NK-92 (cell line): ENCODE measurements around the gene CCDC86.
"Not testable (repeated sequence)": the region's sequence is repeated elsewhere in the genome, so short reads cannot be mapped to it uniquely, and the experiment has no call there.

Experiments
- DNase-seq: peaks from one replicate; lab custom pipeline; 2025; ENCODE audit not compliant: unreplicated experiment; lab: John Stamatoyannopoulos, UW

The CCDC86 gene, protein sequence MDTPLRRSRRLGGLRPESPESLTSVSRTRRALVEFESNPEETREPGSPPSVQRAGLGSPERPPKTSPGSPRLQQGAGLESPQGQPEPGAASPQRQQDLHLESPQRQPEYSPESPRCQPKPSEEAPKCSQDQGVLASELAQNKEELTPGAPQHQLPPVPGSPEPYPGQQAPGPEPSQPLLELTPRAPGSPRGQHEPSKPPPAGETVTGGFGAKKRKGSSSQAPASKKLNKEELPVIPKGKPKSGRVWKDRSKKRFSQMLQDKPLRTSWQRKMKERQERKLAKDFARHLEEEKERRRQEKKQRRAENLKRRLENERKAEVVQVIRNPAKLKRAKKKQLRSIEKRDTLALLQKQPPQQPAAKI

DNA sequence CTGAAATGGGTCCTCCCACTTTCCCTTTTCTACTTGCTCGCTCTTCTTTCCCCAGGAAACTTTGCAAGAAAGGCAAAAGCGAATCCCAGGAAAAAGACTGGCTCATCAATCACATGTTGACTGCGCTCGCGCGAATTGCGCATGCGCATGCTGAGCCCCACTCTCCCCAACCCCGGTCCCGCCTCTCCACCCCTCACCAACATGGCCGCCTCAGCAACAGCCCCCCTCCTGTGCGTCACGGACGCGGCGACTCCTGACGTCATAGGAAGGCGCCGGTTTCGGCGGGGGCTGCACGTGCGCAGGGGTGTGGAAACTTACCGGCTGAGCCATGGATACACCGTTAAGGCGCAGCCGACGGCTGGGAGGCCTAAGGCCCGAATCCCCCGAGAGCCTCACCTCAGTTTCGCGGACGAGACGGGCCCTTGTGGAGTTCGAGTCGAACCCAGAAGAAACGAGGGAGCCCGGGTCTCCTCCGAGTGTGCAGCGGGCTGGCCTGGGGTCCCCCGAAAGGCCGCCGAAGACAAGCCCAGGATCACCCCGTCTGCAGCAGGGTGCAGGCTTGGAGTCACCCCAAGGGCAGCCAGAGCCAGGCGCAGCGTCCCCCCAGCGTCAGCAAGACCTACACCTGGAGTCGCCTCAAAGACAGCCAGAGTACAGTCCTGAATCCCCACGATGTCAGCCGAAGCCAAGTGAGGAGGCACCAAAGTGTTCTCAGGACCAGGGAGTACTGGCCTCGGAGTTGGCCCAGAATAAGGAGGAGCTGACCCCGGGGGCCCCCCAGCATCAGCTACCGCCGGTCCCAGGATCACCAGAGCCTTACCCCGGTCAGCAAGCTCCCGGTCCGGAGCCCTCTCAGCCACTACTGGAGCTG lies at the start of gene CCDC86:
TSS of gene CCDC86 (plus strand) at position 317 of the 871 bp plus-strand sequence. CDS start at position 329, 12 bp downstream.
- peak; percentile 83 for DNase-seq

DNA sequence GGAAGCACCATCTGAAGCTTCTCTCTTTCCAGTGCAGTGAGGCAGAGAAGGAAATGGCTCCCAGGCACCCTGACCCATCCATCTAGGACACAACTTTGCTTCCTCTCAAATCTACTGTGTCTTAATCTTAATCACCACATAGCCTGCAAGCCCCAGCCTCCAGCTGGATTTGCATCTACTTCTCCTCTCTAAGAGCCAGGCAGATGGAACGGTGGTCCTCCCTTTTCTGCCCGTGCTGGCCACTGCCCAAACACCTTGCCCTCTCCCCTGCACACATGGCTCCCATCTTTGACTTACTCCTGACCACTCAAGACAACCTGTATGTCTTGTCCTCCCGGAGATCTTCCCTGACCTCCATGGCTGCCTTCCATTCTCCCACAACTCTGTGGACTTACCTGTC lies 49.4 kb upstream of the CCDC86 start:
- no peak for DNase-seq

DNA sequence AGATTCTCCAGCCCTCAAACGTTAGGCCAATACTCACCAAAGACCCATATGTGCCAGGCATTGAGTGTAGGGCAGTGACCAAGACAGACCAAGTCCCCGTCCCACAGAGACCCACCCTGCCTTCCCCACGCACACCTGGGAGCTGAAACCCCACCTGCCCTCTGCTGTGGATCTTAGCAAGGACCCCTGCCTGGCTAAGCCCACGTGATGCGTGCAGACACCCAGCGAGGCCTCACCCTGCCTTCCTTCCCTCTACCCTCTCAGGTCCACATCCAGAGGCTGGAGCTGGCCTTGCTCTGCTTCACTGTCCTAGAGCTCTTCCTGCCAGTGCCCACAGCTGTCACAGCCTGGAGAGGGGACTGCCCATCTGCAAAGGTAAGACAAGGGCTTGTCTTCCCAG lies 46.6 kb upstream of the CCDC86 start:
- no peak for DNase-seq

DNA sequence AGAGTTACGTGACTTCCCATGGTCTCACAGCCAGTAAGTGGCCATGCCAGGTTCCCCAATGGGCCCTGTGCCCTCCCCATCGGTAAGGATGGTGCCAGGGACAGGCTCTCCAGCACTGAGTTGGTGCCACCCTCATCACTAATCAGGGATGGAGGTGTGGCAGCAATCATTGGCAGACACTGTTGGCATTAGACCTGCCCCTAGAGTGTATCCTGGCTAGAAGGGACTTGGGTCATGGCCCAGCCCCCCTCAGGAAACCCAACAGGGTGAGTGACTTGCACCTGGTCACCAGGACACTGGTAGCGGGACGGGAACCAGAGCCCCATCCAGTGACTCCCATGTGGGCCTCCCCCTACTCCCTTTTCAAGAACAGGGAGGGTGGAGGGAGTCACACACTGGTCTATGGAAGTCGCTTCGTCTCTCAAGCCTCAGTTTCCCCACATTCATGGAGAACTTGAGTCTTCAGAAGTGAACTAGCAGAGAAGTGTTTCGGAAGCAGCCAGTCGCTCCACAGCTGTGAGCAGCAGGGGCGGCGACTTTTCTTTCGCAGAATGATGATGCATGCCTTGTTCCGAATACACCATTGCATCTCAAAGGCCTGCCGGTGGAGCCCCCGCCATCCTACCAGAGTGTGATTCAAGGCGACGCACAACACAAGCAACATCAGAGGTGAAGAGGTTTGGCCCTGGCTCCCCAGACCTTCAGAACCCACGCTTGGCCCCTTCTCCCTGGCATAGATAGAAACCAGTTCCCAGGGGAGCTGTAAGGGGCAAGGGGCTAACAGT lies 43.9 kb upstream of the CCDC86 start:
- DNase-seq: no peak

DNA sequence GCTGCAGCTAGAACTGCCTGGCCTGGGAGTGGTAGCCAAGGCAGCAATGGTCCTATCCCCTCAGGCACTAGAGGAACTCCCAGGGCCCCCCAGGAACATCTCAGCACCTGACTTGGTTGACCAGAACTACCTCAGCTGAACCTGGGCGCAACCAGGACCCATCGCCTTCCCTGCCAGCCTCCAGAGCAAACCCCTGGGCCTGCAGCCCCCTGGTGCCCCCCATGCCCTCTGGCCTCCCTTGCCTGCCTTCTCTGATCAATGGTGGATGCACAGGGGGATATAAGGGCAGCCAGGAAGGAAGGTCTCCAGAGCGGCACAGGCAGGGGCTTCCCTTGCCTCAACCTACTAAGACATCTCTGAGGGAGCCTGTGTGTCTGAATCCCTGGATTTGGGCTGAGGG lies 43.3 kb upstream of the CCDC86 start:
- no peak for DNase-seq

DNA sequence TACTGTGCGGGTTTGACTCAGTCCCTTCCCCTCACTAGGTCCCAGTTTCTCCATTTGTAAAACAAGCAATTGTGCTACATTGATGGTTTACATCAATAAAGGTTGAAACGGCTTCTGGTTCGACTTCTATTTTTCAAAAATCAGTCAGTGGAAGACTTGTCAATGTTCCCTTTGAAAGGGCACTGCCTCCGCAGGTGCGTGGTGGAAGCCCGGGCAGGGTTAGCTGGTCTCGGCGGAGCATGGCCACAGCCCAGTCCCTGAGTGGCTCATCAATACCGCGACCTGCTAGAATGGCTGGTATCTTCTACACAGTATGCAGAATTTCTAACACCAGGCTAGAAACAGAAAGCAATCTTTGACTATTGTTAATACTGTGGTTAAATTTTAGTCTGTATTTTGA lies 40.7 kb upstream of the CCDC86 start:
- DNase-seq: no peak

DNA sequence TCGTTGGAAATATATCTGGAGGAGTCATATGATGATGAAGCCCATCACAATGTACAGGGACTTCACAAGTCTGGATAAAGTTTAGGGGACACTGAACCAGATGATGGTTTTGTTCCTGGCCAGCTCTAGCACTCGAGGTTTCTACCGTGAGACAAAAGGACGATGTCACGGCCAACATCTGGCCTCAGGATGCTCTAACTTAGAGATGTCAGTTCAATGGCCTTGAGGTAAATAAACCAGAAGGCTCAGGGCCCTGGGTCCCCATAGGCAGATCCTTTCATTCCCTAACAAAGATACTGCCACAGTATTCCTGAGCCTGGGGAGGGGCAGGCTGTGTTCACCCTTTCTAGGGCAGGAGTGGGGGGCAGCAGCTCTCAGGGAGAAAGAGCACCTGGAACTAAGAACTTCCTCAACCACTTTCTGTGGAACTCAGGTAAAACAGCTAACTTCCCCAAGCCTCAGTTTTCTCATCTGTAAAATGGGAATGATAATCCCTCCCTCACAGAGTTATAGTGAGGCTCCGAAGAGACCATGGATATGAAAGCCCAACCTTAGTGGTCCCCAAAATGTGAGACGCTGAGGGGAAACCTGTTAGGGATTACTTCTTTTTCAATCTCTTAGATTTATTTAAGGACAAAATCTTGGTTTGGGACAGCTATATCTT lies 38.5 kb upstream of the CCDC86 start:
- no peak for DNase-seq

DNA sequence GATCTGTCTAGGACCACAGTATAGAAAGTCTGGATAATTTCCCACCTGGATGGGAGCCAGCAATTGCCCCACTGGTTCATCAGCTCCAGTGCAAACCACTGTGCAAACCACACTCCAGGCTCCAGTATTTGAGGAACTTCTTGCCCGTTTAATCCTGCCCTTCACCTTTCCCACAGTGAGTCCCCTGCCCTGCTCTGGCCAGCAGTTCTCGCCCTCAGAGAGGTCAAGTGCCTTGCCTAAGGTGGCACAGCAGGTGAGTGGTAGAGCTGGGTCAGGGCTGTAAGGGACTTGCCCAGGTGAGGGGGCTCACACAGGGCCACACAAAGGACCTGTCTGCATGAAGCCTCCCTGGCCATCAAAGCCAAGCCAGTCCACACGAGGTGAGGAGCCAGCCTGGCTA lies 32.7 kb upstream of the CCDC86 start:
- no peak for DNase-seq

DNA sequence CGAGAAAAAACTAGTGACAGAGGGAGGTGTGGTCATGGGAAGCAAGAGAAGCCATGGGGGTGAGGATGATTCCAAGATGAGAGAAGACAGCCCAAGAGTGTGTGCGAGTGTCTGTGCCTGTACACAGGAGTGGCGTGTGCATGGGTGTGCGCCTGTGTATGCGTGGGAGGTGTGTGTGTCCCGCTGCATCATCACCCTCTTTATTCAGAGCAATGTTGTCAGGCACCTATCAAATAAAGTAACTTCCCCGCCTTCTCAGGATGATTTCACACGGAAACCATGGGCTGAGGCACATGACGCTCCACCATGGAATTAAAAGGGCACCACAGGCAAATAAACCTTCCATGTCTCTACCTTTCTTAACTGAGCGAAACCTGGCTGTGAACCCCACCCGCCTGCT lies 32.2 kb upstream of the CCDC86 start:
- DNase-seq: no peak

DNA sequence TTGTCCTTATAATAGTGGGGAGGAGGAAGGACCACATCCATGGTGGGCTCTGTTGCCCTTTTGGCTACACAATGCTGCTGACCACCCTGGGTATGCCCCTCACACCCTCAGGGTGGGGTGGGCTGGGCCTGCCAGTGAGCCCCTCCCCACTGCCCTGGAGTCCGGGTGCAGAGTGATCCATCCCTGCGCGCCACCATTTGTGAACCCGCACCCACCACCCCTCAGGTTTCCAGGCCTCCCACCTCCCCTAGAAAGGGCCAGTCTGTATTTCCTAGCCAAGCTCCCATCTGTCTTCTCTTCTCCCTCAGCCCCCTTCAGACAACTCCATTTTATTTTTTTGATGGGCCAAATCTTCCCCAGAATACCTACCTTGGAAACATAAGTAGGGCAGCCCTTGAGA lies 31.8 kb upstream of the CCDC86 start:
- DNase-seq: no peak

DNA sequence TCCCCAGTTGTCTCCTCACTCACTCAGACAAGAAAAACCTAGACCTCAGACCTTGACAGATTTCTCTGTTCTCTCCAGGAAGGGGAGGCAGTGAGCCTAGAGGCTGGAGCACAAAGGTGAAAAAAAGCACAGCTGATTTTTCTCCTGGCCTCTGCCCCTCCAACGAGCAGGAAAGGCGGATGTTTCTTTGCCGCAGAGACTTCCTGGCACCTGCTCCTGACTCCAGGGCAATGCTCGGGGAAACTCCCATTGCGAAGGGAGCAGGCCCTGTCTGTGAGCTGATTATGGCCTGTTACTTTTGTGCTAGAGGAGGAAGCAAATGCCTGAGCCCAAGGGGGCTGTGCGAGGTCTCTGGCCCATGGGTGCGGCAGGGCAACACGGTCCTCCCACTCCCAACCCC lies 31.3 kb upstream of the CCDC86 start:
- DNase-seq: no peak

DNA sequence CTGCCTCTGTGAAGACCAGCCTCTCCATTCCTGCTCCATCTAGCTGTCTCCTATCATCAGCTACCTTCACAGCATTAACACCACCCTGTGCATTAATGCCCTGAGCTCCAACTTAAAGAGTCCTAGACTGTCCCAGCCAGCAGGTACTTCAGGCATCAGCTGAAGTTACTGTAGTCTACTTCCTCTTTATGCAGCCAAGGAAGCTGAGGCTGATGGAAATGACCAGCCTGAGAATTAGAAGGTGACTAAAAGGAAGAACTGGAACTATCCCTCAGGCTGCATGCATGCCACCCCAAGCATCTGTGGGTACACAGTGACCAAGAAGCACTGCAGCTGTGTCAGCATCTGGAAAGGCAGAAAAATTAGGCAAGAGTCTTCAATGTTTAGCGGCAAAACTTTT lies 28.6 kb upstream of the CCDC86 start:
- no peak for DNase-seq

DNA sequence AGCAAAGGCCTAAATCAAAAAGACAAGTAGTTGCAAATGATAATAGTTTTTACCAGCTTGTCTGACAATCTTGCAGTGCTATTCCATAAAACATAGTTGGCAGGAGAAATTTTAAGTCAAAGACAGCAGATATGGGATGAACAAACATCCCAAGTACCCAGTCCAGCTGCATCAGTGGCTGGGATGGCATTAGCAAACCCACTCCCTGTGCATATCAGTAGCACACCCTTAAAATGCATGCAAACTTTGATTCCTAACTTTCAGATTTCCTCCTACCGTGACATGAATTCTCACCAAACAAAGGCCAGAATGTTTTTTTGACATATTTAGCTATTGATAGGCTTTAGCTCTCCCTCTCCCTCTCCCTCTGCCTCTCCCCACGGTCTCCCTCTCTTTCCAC lies 27.8 kb upstream of the CCDC86 start:
- DNase-seq: no peak

DNA sequence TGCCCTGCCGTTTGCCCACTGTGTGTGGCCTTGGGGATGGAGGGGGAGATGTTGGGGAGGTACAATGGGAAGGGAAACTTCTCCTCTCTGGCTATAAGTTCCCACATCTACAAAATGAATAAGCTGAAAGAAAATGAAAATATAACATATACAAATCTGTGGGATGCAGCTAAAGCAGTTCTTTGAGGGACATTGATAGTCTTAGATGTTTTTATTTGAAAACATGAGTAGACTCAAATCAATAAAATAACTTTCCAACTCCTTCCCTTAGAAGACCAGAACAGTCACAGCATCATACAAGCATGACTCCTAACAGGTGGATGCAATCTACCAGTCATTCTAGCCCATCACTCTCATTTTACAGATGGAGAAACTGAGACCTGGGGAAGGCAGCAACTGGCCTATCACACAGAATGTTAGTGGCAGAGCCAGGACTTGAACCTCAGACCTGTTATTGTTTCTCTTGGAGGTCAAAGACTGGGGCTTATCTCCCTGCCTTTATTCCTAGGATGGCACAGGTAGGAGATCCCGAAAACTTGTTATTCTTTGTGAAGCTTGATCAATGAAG lies 25.2 kb upstream of the CCDC86 start:
- DNase-seq: no peak

DNA sequence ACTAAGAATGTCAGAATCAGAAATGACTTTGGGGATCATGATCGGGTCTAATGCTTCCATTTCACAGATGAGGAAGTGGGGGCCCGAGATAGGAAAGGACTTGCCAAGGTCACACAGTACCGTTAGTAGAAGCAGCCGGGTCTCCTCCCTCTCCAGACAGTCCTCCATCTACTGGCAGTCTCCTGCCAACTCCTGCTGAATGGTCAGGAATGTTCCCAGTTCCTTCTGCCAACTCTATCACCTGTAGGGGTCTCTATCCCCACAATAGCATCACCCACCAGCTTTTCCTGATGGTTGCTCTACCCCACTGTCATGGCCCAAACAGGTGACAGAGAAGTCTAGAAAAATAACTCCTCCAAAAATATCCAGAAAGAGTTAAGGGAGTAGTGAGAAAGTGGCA lies 23.9 kb upstream of the CCDC86 start:
- DNase-seq: no peak

DNA sequence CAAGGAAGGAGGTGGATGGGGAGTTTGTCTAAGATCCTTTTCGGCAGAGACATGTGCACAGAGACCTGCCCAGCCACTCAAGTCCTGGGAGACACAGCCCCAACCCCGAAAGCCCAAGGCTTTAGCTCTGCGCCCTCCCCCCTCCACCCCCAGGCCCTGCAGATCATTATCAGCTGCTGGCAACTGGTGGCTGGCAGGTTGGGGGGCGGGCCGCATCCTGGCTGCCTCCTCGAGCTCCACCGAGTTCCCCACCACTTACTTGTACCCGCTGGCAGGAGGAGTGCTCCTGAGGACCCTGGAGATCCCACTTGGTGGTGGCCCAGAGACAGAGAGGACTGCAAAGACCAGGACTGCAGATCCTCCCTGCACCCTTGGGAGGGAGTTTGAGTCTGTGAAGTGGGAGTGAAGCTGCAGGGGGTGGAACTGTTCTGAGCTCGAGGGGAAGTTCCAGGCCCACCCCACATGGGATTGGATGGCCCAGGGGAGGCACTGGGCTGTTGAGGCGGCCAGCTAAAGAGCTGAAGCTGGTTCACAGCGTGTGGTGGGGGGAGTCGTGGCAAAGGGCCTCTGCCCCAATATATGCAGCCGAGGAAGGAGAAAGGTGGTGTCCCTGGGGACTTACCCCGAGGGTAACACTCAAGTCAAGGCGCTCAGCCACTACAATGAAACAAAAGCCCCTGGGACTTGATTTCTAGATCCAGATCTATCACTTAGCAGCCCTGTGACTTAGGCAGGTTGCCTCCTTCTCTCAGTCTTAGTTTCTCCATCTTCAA lies 19.9 kb upstream of the CCDC86 start:
- DNase-seq: no peak

DNA sequence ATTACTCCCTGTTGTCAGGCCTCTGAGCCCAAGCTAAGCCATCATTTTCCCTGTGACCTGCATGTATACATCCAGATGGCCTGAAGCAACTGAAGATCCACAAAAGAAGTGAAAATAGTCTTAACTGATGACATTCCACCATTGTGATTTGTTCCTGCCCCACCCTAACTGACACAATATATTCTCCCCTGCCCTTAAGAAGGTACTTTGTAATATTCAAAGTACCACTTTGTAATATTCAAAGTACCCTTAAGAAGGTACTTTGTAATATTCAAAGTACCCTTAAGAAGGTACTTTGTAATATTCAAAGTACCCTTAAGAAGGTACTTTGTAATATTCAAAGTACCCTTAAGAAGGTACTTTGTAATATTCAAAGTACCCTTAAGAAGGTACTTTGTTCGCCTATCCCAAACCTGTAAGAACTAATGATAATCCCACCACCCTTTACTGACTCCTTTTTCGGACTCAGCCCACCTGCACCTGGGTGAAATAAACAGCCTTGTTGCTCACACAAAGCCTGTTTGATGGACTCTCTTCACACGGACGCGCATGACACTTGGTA lies 18.1 kb upstream of the CCDC86 start:
- DNase-seq: not testable (repeated sequence)

DNA sequence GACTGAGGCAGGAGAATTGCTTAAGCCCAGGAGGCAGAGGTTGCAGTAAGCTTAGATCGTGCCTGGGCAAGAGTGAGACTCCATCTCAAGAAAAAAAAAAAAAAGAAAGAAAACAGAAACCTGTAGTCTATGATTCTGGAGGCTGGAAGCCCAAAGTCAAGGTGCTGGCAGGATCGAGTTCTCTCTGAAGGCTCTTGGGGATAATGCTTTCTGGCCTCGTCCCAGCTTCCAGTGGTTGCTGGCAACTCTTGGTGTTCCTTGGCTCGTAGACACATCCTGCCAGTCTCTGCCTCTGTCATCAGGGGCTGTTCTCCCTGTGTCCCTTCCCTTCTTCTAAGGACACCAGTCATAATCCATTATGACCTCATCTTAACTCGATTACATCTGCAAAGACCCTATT lies 16.8 kb upstream of the CCDC86 start:
- no peak for DNase-seq

DNA sequence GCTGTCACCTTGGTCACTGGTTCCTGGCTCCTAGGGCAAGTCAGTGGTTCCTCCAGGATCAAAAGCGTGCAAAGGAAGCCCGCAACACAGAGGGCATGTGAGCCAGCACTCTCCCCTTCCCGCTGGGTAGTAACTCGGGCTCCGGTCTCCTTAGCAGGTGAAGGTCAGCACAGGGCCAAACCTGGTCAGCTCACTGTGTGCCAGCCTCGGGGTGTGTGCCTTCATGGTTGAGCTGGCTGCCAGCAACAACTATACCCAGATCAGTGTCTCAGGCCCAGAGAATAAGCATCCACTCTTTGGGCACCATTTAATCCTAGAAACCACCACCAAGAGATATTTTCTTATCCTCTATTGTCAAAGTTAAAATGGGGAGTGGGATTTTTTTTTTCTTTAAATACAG lies 16.1 kb upstream of the CCDC86 start:
- no peak for DNase-seq
